Activated T-helper 17 cell treated with anti-CD3 and anti-CD28 coated beads, Interleukin-2, amount 50 U/mL, for 72 hours (primary cell): ENCODE data around the gene HIRIP3. TPM values are rescaled to one million over a fixed set of nuclear protein-coding genes. Genes with fewer than 3 reads are reported as not detected.

Experiments used
- ATAC-seq: fragments of 150-1000 bp; cut with Tn5 transposase; replicated peaks from 2 replicates; pipeline ENCODE4 v1.10.0; 2021; ENCODE audit warnings: mild to moderate bottlenecking, moderate library complexity
- H3K27ac Mint-ChIP-seq: one replicate; pipeline ENCODE4 v1.8.0; 2022; ENCODE audit warnings: mixed read lengths
- H3K27me3 Mint-ChIP-seq: one replicate; pipeline ENCODE4 v1.8.0; 2022; ENCODE audit warnings: mixed read lengths
- H3K36me3 Mint-ChIP-seq: one replicate; pipeline ENCODE4 v1.8.0; 2022; ENCODE audit warnings: low read depth, mild to moderate bottlenecking, mixed read lengths
- H3K4me1 Mint-ChIP-seq: one replicate; pipeline ENCODE4 v1.8.0; 2022; ENCODE audit warnings: mixed read lengths
- H3K4me3 Mint-ChIP-seq: one replicate; pipeline ENCODE4 v1.8.0; 2022; ENCODE audit warnings: mild to moderate bottlenecking, mixed read lengths
- H3K9me3 Mint-ChIP-seq: one replicate; pipeline ENCODE4 v1.8.0; 2022; ENCODE audit warnings: mixed read lengths
- total RNA-seq, 2 donors: library from RNA; stranded (reverse); gene quantifications; one replicate each; pipeline ENCODE4 v1.2.3, GENCODE V29; 2022

Gene HIRIP3
- total RNA-seq, 2 donors from 2014 or later: 23.9 to 34.1 TPM

DNA sequence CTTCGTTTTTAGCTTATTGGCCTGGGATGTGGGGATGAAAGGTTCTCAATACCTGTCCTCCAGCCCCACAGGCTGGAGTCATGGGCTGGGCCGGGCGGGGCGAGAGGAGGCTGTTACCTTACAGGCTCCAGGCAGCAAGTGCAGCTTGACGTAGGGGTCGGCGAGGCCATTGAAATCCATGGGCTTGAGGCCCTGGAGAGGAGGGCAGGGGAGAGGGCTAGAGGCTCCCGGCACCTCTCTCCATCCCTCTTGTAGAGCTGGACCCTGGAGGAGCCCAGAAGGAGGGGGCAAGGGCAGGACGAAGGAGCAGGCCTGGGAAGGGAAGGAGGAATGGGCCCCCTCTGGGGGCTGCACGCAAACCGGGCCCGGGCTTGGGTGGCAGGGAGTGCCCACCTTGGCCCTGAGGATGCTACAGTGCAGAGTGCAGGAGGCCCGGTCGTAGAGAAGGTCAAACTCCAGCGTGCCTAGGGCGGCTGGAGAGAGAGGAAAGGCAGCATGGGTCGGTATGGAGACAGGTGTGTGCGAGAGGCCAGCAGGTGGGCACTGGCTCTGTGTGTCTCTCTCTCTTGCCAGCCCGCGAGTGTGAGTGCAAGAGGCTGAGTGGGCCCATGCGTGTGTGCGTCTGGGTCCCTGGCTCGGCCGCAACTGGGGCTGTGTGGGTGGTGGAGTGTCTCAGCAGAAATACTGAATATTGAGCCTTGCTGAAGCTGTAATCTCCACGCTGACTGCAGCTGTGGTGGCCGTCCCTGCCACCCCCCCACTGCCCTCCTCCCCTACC is 13.9 kb upstream of the HIRIP3 start:
- Mint-ChIP-seq H3K27me3 (peaks cover 17% of the 10 kb centered on the region), H3K4me3 (no peak overlapping the region), H3K4me1 (peaks cover 4% of the 10 kb centered on the region), H3K27ac (no peak overlapping the region), H3K9me3 (no peaks in the 10 kb centered on the region), H3K36me3 (peaks cover 5% of the 10 kb centered on the region)
- ATAC-seq: no peak

DNA sequence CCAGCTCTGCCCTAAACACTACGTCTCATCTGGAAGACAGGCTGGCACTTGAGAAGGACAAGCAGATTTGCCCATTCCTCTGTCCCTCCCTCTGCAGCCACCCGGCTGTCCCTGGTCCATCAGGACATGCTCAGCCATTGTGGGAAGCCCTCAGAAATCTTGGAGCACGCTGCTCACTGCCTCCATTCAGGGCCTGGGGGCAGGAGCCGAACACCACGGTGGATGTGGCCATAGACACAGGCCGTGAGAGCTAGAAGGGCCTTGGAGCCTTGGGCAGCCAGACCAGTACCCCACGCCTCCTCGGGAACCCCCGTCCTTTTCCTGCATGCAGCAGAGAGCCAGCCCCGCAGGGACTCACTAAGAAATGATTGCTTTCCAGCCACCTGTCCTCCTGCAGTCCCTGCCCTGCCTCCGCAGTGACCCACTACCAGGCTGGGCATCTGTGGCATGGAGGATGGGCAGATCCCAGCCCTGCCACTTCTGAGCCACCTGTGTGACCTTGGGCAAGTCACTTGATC is 12.0 kb upstream of the HIRIP3 start:
- H3K4me3 Mint-ChIP-seq: no peak overlapping the region
- H3K4me1 Mint-ChIP-seq: peaks cover 4% of the 10 kb centered on the region
- peaks cover 17% of the 10 kb centered on the region for H3K27me3 Mint-ChIP-seq
- no peak overlapping the region for H3K27ac Mint-ChIP-seq
- no peaks in the 10 kb centered on the region for H3K9me3 Mint-ChIP-seq
- H3K36me3 Mint-ChIP-seq: peaks cover 17% of the 10 kb centered on the region
- ATAC-seq: no peak

DNA sequence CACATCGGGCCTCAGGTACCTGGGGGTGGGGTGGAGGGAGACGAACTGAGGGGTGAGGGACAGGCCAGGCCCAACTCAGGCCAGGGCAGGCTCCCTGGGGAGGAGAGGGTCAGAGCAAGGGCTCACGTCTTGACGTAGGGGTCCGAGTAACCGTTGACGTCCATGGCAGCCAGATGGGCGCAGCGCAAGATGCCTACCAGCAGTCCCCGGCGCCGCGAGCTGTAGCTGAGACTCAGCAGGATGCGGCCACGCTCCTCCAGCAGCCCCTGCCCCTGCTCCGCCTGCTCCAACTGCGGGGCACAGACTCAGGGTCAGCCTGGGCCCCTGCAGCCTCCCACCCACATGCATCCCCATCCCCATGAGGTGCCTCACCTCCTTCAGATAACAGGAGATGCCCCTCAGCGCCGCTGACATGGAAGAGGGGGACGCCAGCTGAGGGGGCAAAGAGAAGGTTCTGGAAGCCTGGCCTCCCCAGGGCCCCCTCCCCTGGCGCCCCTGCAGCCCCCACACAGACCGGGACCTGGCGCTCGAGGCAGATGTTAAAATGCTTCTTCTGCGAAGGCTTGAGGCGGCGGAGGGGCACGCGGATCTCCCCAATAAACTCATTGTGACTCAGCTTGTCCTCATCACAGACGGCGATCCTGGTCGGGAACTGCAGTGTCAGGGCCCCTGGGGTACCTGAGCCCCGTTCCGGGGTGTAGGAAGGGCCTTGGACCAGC is 11.4 kb upstream of the HIRIP3 start:
- no peaks in the 10 kb centered on the region for H3K9me3 Mint-ChIP-seq
- H3K27me3 Mint-ChIP-seq: peaks cover 14% of the 10 kb centered on the region
- H3K4me1 Mint-ChIP-seq: peaks cover 6% of the 10 kb centered on the region
- ATAC-seq: no peak
- H3K27ac Mint-ChIP-seq: no peak overlapping the region
- H3K36me3 Mint-ChIP-seq: peaks cover 19% of the 10 kb centered on the region
- H3K4me3 Mint-ChIP-seq: no peak overlapping the region

DNA sequence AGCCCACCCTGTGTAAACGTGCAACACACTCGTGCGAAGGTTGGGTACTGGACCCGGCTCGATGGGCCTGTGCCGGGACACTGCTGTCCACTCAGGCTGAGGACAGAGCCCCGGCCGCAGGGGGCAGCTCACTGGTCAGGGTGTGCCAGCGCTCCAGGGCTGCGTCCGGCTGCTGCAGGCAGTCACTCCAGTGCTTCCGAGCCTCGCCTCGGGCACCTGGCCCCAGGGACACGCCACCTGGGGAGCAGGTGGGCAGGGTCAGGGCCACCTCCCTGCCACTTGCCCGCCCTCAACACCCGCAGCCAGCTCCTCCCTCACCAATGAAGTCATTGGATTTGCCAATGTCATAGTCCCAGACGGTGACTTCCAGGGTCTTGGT is 10.7 kb upstream of the HIRIP3 start:
- Mint-ChIP-seq H3K27me3 (peaks cover 13% of the 10 kb centered on the region), H3K4me1 (peaks cover 6% of the 10 kb centered on the region), H3K36me3 (peaks cover 22% of the 10 kb centered on the region), H3K9me3 (no peaks in the 10 kb centered on the region), H3K27ac (no peak overlapping the region), H3K4me3 (no peak overlapping the region)
- no peak for ATAC-seq

GRCh38 chr16:30005341-30006094 is 10.1 kb upstream of the HIRIP3 start:
- peaks cover 24% of the 10 kb centered on the region for H3K36me3 Mint-ChIP-seq
- peaks cover 6% of the 10 kb centered on the region for H3K4me1 Mint-ChIP-seq
- H3K27ac Mint-ChIP-seq: no peak overlapping the region
- no peak overlapping the region for H3K4me3 Mint-ChIP-seq
- ATAC-seq: peak; percentile 61
- H3K27me3 Mint-ChIP-seq: peaks cover 12% of the 10 kb centered on the region
- H3K9me3 Mint-ChIP-seq: no peaks in the 10 kb centered on the region

DNA sequence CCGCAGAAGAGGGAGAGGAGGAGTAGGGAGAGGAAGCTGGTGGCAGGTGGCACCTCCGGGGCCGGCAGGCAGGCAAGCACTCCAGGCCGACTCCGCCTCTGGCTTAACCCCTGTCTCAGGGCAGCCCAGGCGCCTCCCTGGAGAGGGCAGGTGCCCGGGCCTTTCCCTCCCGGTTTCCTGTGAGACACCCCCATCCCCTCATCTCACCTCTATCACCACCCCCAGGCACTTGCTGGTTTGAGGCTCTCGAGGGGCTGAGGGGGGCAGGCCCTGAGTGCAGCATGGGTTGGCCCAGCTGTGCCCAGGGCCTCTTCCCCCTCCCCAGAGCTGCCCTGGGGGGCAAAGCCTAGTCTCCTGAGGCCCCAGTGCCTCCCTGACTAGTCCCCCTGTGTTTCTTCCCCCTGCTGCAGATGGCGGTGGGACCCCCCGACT is 9.4 kb upstream of the HIRIP3 start:
- H3K4me1 Mint-ChIP-seq: peaks cover 6% of the 10 kb centered on the region
- H3K36me3 Mint-ChIP-seq: peaks cover 30% of the 10 kb centered on the region
- no peak overlapping the region for H3K27ac Mint-ChIP-seq
- no peak for ATAC-seq
- peaks cover 10% of the 10 kb centered on the region for H3K27me3 Mint-ChIP-seq
- no peak overlapping the region for H3K4me3 Mint-ChIP-seq
- H3K9me3 Mint-ChIP-seq: no peaks in the 10 kb centered on the region

DNA sequence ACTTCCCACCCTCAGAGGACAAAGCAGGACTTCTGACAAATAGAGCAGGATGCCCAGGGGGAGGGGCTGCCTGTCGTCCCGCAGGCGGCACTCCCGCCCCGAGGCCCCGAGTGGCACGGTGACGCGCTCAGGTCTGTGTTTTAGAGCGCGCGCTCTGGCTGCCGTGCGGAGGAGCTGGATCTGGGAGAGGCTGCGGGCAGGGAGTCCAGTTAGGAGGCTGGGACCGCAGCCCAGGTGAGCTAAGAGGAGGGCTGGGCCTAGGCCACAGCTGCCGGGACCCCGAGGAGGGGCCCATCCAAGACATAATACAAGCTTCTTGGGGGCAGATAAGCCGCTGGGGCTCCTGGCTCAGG is 9.0 kb upstream of the HIRIP3 start:
- H3K9me3 Mint-ChIP-seq: no peaks in the 10 kb centered on the region
- peaks cover 8% of the 10 kb centered on the region for H3K27me3 Mint-ChIP-seq
- peaks cover 11% of the 10 kb centered on the region for H3K4me1 Mint-ChIP-seq
- no peak overlapping the region for H3K4me3 Mint-ChIP-seq
- H3K27ac Mint-ChIP-seq: no peak overlapping the region
- ATAC-seq: no peak
- peaks cover 35% of the 10 kb centered on the region for H3K36me3 Mint-ChIP-seq

DNA sequence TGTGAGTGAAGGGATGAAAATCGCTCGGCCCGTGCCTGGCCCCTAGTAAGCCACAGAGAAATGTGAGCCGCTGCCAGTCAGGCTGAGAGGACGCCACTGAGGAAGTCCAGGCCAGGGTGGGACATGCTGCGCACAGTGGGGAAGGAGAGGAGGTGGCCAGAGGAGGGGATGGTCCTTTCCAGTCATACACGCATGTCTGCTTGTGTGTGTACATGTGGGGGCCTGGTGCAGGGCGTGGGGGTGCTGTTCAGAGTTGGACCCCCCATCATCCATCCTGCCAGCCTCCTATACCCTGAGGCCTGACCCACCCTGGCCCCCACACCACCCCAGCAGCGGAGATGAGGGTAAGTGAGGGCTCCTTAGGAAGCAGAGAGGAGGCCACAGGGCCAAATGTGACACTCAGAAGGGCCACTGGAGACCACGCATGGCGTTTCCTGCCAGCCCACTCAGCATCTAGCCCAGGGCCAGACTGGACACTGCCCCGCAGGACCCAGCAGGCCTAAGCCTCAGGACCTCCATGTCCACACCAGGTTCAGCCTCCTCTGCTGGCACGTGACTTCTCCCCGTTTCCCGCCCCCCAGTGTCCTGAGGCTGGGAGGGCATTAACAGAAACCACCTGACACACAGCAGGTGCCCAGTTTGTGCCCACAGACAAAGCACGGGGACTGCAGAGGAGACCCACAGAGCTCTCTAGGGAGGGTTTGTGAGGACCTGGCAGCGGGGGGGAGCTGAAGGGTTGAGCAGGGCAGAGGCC is 8.4 kb upstream of the HIRIP3 start:
- Mint-ChIP-seq H3K27me3 (peaks cover 3% of the 10 kb centered on the region), H3K4me1 (peaks cover 15% of the 10 kb centered on the region), H3K36me3 (peaks cover 40% of the 10 kb centered on the region), H3K4me3 (no peak overlapping the region), H3K27ac (no peak overlapping the region), H3K9me3 (no peaks in the 10 kb centered on the region)
- no peak for ATAC-seq

DNA sequence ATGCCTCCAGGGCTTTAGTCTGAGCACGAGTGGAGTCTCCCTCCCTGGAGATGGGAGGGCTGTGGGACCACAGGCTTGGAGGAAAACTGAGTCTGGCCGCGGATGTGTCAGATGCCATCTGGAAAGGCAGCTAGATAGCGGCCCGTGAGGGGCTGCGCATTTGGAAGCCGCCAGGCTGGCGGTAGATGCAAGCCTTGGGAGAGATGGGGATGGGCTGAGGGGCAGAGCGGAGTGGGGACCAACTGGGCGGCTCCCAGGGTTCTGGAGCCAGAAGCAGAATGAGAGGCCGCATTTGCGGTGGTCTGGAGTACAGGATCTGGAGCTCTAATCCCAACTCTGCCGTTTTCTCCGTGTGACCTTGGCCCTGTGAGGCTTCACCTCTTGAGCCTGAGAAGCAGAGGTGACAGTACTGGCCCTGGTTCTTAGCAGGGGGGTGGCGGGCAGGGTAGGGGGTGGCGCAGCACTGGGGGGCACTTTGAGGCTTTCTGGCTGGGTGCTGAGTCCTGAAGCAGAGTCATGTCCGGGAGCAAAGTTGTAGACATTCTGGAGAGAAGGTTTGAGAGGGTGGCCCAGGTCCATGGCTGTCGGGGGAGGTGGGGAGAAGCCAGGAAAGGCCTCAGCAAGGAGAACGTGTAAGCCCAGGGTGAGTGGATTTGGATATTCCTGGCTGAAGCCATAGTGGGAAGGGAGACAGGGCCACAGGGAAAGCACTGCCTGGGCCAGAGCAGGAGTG is 7.4 kb upstream of the HIRIP3 start:
- H3K27me3 Mint-ChIP-seq: no peaks in the 10 kb centered on the region
- H3K27ac Mint-ChIP-seq: peak overlapping the region; percentile 64
- no peaks in the 10 kb centered on the region for H3K9me3 Mint-ChIP-seq
- no peak overlapping the region for H3K4me3 Mint-ChIP-seq
- no peak for ATAC-seq
- peaks cover 15% of the 10 kb centered on the region for H3K4me1 Mint-ChIP-seq
- H3K36me3 Mint-ChIP-seq: peaks cover 51% of the 10 kb centered on the region

DNA sequence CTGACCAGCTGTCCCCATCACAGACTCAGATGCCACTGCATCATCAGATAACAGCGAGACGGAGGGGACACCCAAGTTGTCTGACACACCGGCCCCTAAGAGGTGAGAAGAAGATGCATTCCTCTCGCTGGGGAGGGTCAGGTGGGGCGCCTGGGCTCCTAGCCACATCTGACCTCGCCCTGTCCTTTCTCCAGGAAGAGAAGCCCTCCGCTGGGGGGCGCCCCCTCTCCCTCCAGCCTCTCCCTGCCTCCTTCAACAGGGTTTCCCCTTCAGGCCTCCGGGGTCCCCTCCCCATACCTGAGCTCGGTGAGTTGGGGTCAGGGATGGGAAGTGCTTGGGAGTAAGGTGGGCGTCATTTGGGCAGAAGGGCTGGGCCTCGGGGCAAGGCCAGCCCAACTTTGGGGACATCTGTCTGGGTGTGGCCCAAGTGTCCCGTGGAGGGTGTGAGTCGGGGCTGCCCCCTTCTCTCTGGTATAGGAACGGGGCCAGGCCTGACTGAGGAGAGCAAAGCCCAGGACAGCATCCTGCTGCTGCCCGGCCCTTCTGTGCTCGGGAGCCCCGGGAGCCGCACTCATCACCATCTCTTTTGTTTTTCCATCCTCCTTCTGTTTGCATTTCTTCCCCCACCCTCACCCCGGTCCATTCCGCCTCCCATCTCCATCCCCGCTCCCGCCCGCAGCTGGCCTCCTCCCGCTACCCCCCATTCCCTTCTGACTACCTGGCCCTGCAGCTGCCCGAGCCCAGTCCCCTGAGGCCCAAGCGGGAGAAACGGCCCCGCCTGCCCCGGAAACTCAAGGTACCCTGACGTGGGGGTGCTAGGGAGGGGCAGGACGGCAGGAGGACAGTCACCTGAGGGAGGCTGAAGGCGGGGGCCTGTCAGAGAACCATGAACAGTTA is 5.6 kb upstream of the HIRIP3 start:
- no peak overlapping the region for H3K4me3 Mint-ChIP-seq
- H3K4me1 Mint-ChIP-seq: peaks cover 20% of the 10 kb centered on the region
- H3K9me3 Mint-ChIP-seq: no peaks in the 10 kb centered on the region
- no peak for ATAC-seq
- no peak overlapping the region for H3K27ac Mint-ChIP-seq
- peaks cover 69% of the 10 kb centered on the region for H3K36me3 Mint-ChIP-seq
- H3K27me3 Mint-ChIP-seq: no peaks in the 10 kb centered on the region

DNA sequence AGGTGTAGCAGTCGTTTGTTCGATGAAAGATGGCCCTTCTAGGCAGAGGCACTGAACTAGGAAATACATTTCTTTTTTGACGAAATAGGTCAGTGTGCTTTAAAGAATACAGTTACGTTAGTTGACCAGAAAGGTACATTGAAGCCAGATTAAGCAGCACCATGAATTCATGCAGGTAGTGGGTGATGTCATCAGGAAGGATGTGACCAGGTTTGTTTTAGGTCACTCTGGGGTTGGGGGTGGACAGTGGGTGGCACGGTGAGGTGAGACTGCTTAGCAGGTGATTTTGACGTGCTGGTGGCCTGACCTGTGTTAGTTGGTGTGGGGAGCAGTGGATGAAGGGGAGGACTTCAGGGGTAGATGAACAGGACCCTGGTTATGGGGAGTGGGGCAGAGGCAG is 4.2 kb upstream of the HIRIP3 start:
- no peaks in the 10 kb centered on the region for H3K9me3 Mint-ChIP-seq
- no peak for ATAC-seq
- peak overlapping the region; percentile 52 for H3K27ac Mint-ChIP-seq
- peaks cover 81% of the 10 kb centered on the region for H3K36me3 Mint-ChIP-seq
- no peaks in the 10 kb centered on the region for H3K27me3 Mint-ChIP-seq
- H3K4me3 Mint-ChIP-seq: no peak overlapping the region
- H3K4me1 Mint-ChIP-seq: peaks cover 22% of the 10 kb centered on the region

GRCh38 chr16:29996766-29997250 is 1.4 kb upstream of the HIRIP3 start:
- ATAC-seq: no peak
- peak overlapping the region; percentile 97 for H3K4me3 Mint-ChIP-seq
- H3K9me3 Mint-ChIP-seq: no peaks in the 10 kb centered on the region
- H3K36me3 Mint-ChIP-seq: peaks cover 84% of the 10 kb centered on the region
- H3K27me3 Mint-ChIP-seq: no peaks in the 10 kb centered on the region
- peak overlapping the region; percentile 95 for H3K27ac Mint-ChIP-seq
- H3K4me1 Mint-ChIP-seq: peaks cover 26% of the 10 kb centered on the region
